ENCODE data around the gene CCDC149.

CCDC149 gene

GRCh38 chr4:24912252-24913118 is at the start of gene CCDC149:
TSS of gene CCDC149 (minus strand) at chr4:24913042. CDS start at chr4:24912864, 178 bp downstream.
- no peak for DNase-seq

GRCh38 chr4:24957886-24958285 is 45.0 kb upstream of the CCDC149 start:
- no peak for DNase-seq

GRCh38 chr4:24956763-24957162 is 43.9 kb upstream of the CCDC149 start:
- DNase-seq = no peak

GRCh38 chr4:24956091-24956490 is 43.2 kb upstream of the CCDC149 start:
- no peak for DNase-seq

- DNase-seq = no peak
These were observed 39.8 kb upstream of the CCDC149 start for GRCh38 chr4:24952667-24953066.

- no peak for DNase-seq
These were observed 37.1 kb upstream of the CCDC149 start for GRCh38 chr4:24949970-24950369.

- no peak for DNase-seq
These were observed 25.1 kb upstream of the CCDC149 start for GRCh38 chr4:24937917-24938281.

GRCh38 chr4:24937176-24937916 is 24.5 kb upstream of the CCDC149 start:
- DNase-seq = no peak

GRCh38 chr4:24935856-24936255 is 23.0 kb upstream of the CCDC149 start:
- no peak for DNase-seq

- DNase-seq = no peak
These were observed 21.5 kb upstream of the CCDC149 start for GRCh38 chr4:24934311-24934710.

- DNase-seq = no peak
These were observed 20.9 kb upstream of the CCDC149 start for GRCh38 chr4:24933684-24934275.

GRCh38 chr4:24932515-24933225 is 19.8 kb upstream of the CCDC149 start:
- DNase-seq = no peak

GRCh38 chr4:24930151-24930550 is 17.3 kb upstream of the CCDC149 start:
- DNase-seq = no peak

- no peak for DNase-seq
These were observed 15.9 kb upstream of the CCDC149 start for GRCh38 chr4:24928708-24929107.

- DNase-seq = no peak
These were observed 14.2 kb upstream of the CCDC149 start for GRCh38 chr4:24927049-24927448.

- no peak for DNase-seq
These were observed 11.5 kb upstream of the CCDC149 start for GRCh38 chr4:24924309-24924781.

GRCh38 chr4:24923550-24923949 is 10.7 kb upstream of the CCDC149 start:
- DNase-seq = no peak

- no peak for DNase-seq
These were observed 10.2 kb upstream of the CCDC149 start for GRCh38 chr4:24923002-24923401.

GRCh38 chr4:24922416-24922815 is 9.6 kb upstream of the CCDC149 start:
- no peak for DNase-seq

GRCh38 chr4:24921491-24921890 is 8.6 kb upstream of the CCDC149 start:
- DNase-seq = no peak

GRCh38 chr4:24920008-24920407 is 7.2 kb upstream of the CCDC149 start:
- DNase-seq = no peak

GRCh38 chr4:24917076-24917856 is 4.4 kb upstream of the CCDC149 start:
- DNase-seq = no peak
